Tibial nerve (tissue), 4 donors: Measurements from ENCODE around the gene STK10.

Source experiments
- CTCF ChIP-seq, 5 experiments: fragments of 200-600 bp in 3 of 5; fragments of 450-650 bp in 2 of 5; sonication (generic) in 3 of 5; IDR thresholded peaks; one replicate each; pipeline ENCODE4 v1.5.1; 2016 to 2019; ENCODE audit warnings: antibody characterized with exemption in 5 of 5, mild to moderate bottlenecking in 3 of 5, moderate library complexity in 2 of 5
- EP300 ChIP-seq, 2 donors: sonication (generic); formaldehyde crosslinking; IDR thresholded peaks; one replicate each; pipeline ENCODE4 v1.6.1; 2017; ENCODE audit warnings: antibody characterized with exemption in 2 of 2, mild to moderate bottlenecking in 1 of 2
- POLR2A ChIP-seq, 2 donors: fragments of 450-650 bp; IDR thresholded peaks; one replicate each; pipeline ENCODE4 v1.6.1; 2017; ENCODE audit warnings: antibody characterized with exemption in 2 of 2, mild to moderate bottlenecking in 2 of 2, moderate library complexity in 2 of 2

- TF ChIP-seq CTCF (IDR thresholded peaks at IDR 0.05) = no peak
- TF ChIP-seq EP300 (IDR thresholded peaks at IDR 0.05) = no peak
- no peak for TF ChIP-seq POLR2A (IDR thresholded peaks at IDR 0.05)
Observed at GRCh38 chr5:172064766-172065165, 123.3 kb downstream of the STK10 start.
